Ureter (tissue), 1 donor: ENCODE measurements around the gene SSTR4. TPM values are rescaled to one million over a fixed set of nuclear protein-coding genes. Genes with fewer than 3 reads are reported as not detected.

ENCODE experiments used
- DNase-seq: peaks from one replicate; pipeline ENCODE4 v3.0.0-alpha.2; 2020; ENCODE audit warnings: low spot score
- total RNA-seq: library from RNA; stranded (reverse); gene quantifications from one replicate; pipeline ENCODE4 v1.2.4, GENCODE V29; 2023
- donor health status: DM: yes; HTN: yes; CAD: no.

Gene SSTR4
- total RNA-seq, 1 donor from 2014 or later, result not detected

DNA sequence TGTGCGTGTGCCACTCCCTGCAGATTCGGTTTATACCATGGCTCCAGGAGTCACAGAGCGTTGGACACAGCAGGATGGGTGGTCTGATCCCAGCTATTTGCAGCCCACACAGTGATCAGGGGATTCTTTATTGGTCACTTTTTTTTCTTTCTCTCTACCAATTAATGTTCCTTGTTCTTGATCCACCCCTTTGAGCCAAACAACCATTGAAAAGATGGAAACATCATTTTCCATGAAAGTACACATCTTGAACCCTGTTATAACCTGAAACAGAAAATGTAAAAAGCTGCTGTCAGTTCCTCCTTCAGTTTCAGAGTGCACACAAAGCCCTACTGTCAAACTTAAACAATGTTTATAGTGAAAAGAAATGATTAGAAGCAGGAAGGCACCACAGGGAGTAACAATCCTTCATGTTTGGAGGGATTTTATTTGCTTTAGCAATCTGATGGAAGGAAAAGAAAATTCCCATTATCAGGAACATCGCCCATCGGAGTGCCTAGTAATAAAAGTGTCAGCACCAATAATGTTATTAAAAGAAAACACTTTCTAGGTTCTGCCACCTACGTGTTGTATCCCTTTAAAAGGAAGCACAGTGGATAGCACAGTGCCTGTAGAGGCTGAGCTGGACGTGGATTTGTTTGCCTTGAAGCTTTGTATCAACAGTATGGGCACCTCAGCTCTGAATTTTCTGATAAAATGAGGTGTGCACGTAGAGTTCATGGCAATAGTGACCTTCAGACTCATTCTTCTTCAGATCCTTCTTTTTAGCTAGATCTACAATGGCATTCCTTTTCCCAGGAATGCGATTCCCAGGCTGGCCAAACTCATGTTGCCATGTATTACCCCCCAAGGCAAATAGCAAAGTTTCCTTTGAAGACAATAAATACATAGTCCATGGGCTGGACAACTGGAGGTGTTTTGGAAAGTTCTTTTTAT lies 30.4 kb downstream of the SSTR4 start:
- DNase-seq, result no peak

DNA sequence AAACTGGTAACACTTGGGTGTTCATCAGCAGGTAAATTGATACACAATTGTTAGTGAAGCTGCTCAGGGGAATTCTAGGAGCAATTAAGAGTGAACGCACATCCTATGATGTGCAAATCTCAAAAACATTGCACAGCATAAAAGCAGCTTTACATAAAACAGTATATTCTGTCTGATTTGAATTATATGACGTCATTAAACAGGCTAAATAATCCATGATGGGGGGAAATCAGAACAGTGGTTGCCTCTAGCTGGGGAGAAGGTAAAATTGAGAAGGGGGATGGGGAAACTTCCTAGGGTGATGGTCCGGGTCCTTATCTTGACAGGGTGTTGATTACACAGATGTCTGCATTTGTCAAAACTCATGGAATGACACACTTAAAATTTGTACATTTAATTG lies 31.7 kb downstream of the SSTR4 start:
- DNase-seq, result no peak

DNA sequence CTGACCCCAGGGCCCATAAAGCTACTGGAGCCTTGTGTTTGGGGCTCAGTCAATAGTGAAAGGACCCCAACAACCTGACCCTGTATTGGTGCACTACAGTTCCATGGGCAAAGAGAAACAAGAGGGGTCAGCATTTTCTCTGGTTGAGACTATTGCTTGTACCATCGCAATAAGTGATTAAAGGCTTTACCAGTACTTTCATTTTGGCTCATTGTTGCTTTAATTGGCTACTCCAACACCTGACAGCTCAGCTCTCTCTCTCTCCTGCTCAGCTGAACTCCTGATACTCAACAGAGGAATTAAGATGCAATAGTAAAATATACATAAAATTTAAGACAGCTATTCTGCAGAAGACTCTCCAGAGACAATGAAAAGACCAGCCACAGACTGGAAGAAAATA lies 33.2 kb downstream of the SSTR4 start:
- no peak for DNase-seq

DNA sequence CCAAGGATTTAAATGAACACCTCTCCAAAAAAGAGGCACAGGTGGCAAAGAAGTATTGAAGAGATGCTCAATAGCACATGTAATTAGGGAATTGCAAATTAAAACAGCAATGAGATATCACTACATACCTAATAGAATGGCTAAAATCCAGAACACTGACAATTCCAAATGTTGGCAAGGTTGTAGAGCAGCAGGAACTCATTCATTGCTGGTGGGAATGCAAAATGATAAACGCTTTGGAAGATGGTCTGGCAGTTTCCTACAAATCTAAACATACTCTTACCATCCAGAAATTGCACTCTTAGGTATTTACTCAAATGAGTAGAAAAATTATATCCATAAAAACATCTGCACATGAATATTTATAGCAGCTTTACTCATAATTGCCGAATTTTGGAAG lies 34.0 kb downstream of the SSTR4 start:
- no peak for DNase-seq

DNA sequence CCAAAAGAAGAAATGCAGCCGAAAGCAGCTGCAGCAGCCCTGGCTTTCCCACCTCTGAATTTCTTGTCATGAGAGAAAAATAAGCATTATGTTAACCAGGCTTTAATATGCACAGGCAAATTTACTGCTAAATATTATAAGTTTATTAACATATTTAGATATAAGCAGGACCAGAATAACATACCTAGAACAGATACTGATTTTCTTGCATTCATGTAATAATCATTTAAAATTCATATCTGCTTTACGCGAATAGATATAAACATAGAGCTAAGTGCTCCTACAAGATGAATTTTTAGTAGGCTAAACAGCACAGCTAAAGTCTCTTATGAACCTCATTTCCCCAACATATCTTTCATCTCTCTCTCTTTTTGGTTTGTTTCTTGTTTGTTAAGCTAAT lies 36.3 kb downstream of the SSTR4 start:
- no peak for DNase-seq

DNA sequence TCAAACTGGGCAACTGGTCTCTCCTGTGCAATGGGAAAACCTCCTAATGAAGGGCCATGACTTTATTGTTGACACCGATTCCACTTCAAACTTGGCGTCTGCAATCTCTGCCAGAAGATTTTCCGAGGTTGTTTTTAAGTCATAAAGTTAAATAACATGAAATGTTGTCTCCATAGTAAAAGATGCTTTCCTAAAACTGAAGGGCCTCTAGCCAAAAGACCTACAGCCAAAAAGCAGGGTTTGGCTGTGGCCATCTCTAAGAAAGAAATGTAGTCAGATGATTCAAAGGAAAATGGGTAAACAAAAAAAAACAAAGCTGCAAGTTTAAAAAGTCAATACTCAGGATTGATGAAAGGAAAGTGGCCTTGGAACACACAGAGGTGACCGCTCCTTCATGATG lies 36.9 kb downstream of the SSTR4 start:
- DNase-seq, result no peak

DNA sequence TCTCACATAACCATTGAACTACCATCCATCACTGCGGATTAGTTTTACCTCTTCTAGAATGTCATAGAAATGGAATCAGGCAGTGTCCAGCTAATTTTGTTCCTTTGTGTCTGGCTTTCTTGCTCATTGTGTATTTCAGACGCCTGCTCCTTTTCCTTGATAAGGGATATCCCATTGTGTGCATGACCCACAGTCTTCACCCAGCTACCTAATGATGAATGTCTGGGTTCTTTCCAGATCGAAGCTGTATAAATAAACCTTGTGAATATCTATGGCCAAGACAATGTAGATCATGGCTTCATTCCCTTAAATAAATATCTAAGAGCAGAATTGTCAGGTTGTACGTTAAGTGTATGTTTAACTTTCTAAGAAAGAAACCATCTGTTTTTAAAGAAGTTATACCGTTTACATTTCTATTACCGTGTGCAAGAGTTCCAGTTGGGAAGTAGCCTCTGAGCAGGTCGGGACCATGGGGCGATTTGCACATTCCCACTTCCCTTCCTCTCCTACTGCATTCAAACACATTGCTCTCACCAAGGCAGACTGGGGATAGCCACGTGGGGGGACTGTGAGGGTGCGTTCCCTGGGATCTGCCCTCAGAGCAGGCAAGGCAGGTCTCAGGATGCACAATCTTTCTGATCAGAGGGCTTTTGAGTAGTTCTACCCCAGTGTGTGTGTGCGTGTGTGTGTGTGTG lies 37.9 kb downstream of the SSTR4 start:
- no peak for DNase-seq

DNA sequence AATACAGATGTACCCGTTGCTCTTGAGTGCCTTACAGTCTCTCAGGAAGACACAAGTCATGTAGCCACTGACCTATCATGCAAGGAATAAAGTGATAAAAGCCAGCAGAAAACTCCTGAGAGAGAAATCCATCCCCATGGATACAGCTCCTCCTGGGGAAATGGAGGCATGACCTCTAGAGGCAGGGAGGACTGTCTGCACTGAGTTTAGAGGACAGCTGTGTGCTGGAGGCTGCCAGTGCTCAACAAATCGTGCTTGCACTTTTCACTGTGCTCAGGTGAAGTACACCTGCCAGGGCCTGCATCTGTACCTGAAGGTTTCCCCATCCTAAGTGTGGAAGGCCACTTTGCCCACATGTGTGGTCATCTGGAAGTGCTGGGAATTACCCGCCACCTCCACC lies 38.9 kb downstream of the SSTR4 start:
- no peak for DNase-seq

DNA sequence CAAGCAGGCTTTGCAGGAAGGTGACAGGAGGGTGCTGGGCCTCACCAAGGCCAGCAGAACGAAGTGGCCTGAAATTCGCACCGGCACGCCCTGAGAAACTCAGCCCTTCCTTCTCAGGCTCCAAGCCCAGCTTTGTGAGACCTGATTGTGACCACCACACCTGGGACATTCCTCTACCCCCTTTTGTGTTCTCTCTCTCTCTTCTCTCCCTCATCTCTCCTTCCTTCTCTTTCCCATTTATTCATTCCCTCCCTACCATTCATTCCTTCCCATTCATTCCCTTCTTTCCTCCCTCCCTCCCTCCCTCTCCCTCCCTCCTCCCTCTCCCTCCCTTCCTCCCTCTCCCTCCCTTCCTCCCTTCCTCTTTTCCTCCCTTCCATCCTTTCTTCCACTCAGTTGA lies 42.2 kb downstream of the SSTR4 start:
- DNase-seq, result no peak

DNA sequence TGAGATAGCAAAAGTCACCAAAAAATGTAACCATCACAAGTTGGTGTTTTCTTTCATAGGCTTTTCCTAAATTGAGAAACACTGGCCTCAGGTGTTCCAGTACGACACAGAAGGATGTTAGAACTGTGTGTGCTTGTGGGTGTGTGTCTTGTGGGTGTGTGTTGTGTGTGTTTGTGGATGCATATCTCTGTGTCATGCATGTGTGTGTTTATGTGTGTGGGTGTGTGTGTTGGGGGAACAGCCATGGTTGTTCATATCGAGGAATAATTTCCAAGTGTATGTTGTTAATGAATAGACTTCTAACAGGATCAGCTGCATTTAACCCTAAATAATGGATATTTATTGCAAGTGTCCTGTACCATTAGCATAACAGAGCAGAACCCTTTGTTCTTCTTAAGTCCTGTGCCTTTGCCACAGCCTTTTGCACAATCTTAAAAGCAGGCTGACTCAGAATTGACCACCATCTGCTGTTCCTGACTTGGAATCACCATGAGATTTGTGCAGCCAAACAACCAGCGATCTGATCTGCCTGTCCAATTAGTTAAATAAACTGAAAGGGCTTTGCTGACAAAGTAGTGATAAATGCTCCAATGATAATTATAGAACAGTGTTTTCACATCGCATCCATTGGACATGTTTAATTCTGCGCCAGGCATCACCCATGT lies 43.4 kb downstream of the SSTR4 start:
- no peak for DNase-seq

DNA sequence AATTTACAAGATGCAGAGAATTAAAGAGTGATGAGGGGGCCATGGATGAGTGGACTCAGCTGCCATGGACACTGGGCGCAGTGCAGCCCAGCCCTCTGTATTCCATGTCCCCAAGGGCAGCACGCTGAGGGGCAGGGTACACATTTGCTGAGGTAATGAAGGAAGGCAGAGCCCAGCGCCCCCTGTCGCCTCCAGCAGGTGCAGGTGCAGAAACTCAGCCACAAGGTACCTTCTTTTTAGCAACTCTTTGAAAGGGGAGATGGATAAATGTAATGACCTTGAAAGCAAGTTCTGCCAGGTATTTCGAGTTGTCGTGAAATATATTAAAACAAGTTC lies 43.9 kb downstream of the SSTR4 start:
- DNase-seq, result no peak

DNA sequence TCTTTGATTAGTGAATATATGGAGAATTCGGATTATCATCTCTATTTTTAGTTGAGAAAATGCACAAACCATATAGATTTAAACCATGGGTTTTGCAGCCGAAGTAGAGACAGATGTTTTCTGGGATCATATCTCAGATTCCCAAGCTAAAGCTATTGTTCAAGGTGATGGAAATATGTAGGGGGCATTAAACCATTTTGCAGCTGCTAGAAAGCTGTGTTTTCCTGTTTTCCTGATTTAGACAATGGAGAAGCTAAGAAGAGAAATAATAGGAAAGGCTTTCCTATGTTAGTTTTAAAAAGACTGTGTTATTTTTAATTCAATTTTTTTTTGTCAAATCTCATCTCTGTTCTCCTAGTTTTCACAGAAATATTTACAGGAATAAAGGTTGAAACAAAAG lies 44.8 kb downstream of the SSTR4 start:
- no peak for DNase-seq

DNA sequence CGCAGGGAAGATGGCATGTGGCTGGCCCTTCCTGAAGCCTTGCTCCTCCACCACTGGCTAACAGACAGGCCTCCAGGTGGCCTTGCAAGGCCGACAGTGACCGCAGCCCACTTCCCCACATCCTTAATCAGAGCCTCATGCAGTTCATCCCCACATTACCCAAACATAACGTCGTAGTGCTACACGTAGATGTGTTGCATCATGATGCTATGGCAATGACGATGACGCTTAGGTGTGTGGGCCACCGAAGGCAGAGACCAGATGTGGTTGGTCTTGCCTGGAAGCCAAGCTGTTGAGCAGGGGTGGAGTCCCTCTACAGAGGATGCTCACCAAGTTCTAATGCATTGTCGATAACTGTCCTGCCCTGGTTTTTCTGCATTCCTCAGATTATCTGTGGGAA lies 45.4 kb downstream of the SSTR4 start:
- DNase-seq, result no peak

DNA sequence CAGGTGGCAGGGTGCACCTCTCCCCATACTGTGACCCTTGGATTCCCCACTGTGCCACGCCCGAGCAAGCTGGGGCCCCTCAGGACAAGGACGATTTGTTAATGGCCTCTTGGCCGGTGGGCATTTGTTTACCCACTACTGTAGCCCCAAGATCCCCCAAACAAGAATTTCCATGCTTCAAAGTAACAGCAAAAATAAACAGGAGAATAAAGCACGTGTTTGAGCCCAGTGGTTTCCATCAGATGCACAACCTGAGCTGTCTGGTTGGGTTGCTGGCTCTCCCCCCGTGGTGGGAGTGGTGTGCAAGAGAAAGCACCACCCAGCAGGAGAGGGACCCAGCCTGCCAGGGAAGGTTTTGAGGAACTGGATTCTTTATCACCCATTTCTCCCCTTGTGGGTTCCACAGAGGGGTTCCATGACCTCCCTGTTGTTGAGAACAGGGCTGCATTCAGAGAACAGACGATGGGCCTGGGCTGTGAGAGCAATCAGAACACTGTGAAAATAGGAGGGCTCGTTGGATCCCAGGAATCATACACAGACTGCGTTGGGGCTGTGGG lies 46.2 kb downstream of the SSTR4 start:
- no peak for DNase-seq

DNA sequence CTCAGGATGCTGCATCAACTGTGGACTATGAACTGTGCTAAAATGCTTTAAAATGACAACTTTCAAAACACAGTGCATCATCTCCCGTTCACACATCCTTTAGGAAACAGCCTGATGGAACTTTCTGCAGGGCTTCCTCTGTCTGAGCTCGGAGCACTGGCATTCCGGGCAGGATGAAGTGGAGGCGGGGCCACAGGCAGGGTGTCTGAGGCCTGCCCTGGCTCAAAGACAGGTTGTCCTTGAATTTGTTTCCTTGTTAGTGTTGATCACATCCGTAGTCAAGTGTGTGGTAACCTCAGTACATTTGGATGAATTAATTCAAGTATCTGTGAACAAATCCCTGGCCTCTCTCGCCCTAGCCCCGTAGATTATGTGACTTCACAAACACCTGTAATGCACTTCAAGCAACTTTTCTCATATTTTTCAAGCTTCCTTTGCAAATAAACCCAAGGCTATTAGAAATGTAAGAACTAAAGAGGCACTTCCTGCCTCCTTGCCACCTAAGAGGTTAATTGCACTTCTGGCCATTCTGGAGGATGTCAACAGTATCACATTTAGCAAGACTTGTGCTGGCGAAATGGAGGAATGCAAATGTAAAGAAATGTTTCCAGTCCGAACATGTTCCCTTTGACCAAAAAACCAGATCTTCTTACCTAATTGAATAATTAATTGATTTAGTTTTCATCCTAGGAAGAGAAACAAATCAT lies 47.9 kb downstream of the SSTR4 start:
- DNase-seq, result no peak

DNA sequence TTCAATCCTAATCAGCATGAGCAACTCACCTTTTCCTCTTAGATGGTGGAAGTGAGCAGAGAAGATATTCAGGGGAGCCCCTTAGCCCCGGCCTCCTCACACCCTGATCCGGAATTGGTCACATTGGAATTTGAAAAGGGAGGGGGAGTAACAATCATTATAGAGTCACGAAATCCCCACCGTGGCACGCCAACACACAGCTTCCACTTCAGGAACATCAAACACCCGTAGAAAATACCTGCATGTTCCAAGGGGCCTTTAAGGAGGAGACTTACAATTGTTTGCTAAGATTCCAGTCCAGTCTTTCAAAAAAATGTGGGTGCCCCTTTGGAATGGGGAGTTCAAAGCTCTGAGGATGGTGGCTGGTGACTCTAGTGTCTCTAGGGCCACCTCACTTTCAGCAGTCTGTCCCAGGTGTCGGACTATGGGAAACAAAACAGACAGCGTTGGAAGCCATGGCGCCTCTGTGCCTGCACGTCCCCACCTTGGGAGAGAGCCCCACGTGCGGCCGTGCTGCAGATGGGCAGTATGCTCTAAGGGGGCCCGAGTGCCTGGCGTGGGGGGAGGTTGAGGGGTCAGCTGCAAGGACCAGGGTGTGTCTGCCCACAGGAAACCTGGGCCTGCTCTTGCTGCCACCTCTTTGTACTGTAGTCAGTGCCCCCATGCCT lies 48.6 kb downstream of the SSTR4 start:
- DNase-seq, result no peak

DNA sequence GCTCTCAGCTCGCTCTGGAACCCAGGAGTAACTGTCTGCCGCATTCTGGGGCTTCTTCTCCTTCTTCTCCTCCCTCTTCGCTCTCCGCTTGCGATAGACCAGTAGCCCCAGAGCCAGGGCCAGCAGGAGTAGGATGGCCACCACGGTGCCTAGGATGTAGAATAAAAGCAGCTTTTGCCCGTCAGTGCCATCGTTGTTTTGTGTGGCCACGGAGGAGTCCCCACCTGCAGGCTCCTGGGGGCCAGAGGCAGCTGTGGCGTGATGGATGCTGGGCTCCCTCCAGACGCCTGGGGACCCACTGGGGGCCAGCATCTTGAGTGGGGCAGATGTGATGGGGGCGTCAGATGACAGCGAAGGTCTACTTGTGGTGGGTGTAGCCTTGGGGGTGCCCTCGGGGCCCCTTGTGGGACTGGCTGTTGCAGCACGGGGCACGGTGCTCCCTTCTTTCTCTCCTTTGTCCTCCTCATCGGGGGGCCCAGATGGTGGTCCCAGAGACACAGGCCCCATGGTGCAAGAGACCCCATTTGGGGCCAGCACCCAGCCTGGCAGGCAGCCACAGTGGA lies 49.3 kb downstream of the SSTR4 start:
- DNase-seq, result no peak

DNA sequence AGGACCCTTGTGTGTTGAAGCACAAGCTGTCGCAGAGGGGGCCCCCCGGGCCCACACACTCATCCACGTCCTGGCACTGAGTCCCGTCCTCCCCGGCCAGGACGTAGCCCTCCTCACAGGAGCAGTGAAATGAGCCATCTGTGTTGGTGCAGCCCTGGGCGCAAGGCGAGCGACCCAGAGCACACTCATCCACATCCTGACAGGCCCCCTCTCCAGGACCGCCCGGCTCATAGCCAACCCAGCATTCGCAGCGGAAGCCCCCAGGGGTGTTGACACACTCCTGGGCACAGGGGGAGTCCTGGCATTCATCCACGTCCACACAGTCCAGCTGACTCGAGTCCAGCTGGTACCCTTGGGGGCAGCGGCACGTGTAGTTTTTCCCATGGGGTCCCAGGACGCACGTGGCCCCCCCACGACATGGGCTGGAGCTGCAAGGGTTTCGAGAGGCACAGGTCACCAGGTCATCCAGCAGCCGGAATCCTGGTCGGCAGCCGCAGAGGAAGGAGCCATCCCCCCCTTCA lies 49.8 kb downstream of the SSTR4 start:
- DNase-seq, result no peak

DNA sequence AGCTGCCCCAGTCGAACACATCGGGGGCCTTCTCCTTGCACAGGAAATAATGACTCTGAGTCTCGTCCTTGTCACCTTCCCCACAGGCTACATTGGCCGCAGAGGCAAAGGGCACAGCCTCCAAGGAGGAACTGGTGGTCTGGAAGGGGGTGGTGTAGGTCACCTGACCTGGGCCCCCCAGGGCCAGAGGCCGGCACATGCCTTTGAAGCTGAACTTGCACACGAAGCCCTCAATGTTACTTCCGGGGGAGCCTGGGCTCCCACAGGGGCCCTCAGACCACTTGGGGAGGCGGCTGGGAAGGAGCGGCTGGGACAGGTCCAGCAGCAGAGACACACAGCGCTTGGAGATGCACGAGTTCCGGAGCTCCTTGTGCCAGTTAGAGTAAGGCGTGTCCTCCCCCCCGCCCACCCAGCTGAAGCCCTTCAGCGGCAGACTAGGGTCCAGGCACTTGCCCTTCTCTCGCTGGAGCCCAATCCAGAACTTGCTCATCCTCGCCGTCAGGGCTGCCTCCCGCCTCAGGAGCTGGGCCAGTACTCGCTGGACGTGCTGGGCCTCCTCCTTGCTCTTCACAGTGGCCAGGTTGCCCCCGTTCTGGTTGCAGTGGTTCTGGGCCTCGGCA lies 50.4 kb downstream of the SSTR4 start:
- no peak for DNase-seq

DNA sequence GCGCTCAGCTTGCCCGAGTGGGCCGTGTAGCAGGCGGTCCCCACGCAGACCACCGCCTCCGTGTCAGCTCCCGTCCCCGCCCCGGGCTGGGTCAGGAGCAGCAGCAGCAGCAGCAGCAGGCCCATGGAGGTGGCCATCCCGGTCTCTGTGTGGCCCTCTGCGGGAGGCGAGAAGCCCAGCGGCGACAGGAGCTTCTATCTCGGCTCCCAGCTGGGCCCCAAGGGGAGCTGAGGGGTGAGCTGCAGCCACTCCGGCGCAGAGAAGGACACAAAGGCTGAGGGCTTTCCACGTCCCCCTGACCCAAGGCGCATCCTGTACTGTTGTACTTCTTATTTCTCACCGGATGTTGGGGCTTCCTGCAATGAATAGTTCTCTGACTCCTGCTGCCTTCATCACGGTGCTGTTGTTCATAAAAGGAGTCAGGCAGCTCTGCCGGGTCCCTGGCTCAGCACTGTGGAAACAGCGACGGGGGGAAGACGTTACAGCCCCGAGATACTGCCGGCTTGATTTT lies 51.0 kb downstream of the SSTR4 start, which contains the start of gene CD93:
CD93 (minus strand) TSS at position 269 of the 511 bp plus-strand sequence; CDS start at position 137, 132 bp downstream.
- DNase-seq, result no peak
